GM21723 (cell line): ENCODE measurements around the gene YAF2.
"Not testable (repeated sequence)": the region's sequence is repeated elsewhere in the genome, so short reads cannot be mapped to it uniquely, and the experiment has no call there.

Experiments used
- ATAC-seq: cut with Tn5 transposase; IDR thresholded peaks from one replicate; pipeline ENCODE4 v1.9.1; 2021; ENCODE audit warnings: mild to moderate bottlenecking, moderate library complexity; ENCODE audit not compliant: unreplicated experiment

Gene YAF2

DNA sequence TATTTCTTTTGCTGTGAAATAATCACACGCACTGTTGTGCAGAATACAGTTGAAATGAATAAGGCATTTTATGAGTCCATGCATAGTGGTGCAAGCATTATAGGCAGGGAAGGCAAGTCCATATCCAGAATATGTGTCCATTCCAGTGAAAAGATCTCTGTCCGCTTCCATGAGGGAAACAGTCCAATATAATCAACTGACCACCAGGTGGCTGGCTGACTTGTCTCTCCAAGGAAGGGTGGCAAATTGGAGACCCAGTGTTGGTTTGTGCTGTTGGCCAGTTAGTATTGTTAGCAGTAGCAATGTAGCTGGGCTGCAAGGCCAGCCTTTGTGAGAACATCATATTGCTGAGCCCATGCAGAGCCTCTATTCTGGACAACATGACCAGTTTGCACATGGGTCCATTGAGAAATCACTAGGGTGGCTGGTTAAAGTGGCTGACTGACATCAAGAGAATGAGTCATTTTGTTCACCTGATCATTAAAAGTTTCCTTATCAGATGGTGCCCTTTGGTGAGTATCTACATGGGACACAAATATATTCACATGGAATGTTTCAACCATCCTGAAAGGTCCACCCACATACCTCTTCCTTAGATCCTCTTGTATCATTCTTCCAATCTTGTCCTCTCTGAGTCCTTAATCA, 17.3 kb upstream of the YAF2 start:
- ATAC-seq: no peak

- not testable (repeated sequence) for ATAC-seq
Observed at GRCh38 chr12:42252645-42253044, 14.6 kb upstream of the YAF2 start.

DNA sequence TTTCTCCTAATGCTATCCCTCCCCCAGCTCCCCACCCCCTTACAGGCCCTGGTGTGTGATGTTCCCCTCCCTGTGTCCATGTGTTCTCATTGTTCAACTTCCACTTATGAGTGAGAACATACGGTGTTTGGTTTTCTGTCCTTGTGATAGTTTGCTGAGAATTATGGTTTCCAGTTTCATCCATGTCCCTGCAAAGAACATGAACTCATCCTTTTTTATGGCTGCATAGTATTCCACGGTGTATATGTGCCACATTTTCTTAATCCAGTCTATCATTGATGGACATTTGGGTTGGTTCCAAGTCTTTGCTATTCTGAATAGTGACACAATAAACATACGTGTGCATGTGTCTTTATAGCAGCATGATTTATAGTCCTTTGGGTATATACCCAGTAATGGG, 11.0 kb upstream of the YAF2 start:
- ATAC-seq: not testable (repeated sequence)

GRCh38 chr12:42240131-42240750, 2.2 kb upstream of the YAF2 start:
- no peak for ATAC-seq

- ATAC-seq: peak; percentile 36
Observed at GRCh38 chr12:42237853-42238239, 202 bp downstream of the YAF2 start.

DNA sequence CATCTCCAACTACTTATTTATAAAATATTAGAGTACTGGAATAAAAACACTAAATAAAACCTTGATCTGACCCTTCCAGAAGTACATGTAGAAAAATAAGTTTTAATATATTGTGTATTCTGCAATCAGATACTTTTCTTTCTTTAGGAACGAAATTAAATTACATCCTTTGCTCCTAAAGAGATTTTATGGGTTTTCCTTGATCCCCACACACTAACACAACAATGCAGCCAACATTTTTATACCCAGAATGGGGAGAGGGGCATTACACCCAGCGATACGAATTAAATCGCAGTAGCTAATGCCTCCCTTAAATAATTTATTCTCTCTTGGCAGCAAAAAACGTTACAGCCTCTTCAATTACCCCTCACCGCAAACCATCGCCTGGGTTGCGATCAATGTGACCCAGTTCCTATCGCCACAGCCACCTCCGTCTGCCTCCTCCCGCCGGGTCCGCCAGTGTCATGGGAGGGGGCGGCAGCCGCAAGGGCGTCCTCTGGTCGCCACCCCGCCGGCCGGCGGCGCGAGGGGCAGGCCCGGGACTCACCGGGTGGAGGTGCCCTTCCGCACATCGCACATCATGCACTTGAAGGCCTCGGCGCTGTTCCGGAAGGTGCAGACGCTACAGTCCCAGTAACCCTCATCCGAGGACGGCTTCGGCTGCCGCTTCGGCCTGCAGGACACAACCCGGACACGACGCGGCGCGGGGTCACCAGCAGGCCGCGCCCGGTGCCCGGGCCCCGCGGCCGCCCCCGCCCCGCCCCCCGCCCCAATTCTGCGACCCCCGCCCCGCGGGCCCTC, 796 bp downstream of the YAF2 start:
- peak; percentile 80 for ATAC-seq

DNA sequence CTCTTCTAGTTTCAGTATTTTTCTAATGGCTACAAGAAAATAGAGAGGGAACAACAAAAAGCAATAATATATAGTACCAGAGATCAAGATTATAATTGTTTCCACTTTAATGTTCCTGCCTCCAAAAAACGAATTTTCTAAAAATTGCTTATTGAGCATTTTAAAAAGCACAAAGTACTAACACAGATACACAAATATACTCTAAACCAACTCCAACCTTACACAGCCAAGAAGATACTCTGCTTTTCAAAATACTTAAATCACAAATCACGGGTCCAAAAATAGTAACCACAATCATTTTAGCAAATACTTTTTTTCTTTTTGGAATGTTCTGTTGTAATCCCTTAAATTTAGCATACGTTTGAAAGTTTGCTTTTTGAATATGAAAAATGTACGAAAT, 2.0 kb downstream of the YAF2 start:
- ATAC-seq: no peak

DNA sequence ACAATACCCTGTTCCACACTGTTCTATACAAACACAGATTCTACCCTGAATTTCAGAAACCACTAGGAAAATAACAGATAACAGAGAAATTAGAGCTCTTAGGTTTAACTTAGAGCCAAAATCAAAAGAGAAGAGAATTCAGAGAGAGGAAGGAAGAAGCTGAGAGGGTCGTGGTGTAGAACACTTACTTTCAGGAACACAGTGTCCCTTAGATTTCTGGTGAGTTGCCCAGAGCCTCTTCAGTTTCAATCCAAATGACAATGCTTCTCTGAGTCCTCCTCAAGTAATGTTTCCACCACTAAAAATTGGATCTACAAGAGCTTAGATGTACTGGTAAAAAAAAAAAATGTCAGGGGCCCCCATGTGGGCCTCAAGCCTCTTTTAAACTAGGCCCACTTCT, 2.6 kb downstream of the YAF2 start:
- no peak for ATAC-seq

- ATAC-seq: no peak
Observed at GRCh38 chr12:42234970-42235369, 3.1 kb downstream of the YAF2 start.

GRCh38 chr12:42227525-42227924, 10.5 kb downstream of the YAF2 start:
- ATAC-seq: not testable (repeated sequence)

GRCh38 chr12:42224501-42224900, 13.5 kb downstream of the YAF2 start:
- not testable (repeated sequence) for ATAC-seq

GRCh38 chr12:42222724-42223123, 15.3 kb downstream of the YAF2 start:
- no peak for ATAC-seq

DNA sequence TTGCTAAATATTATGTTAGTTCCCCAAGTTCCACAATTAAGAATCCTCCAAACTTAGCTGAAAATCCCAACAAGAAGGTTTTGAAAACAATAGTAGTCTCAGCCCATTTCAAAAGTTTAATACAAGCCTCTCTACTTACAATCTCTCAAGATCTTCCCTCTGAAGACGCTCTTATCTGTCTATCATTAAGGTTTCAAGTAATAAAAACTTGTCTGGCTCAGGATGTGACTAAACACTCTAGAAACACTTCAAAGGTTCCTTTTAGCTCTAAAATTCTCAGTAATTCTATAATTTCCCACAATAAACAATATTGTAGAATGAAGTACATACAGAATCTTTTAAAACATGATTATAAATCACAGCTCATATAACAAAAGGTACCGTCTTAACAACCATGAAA, 16.3 kb downstream of the YAF2 start:
- ATAC-seq: no peak

- ATAC-seq: no peak
Observed at GRCh38 chr12:42217656-42218055, 20.4 kb downstream of the YAF2 start.

GRCh38 chr12:42216737-42217136, 21.3 kb downstream of the YAF2 start:
- no peak for ATAC-seq

DNA sequence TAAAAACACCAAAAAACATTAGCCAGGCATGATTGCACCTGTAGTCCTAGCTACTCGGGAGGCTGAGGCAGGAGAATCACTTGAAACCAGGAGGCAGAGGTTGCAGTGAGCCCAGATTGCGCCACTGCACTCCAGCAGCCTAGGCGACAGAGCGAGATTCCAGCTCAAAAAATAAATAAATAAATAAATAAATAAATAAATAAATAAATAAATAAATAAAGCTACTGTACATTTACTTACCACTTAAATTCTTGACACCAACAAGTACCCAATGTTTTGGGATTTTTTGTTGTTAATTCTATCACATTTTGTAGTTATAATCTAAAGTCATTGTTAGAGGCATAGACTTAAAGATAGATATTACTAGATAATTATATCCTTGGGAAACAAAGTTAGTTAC, 22.3 kb downstream of the YAF2 start:
- ATAC-seq: not testable (repeated sequence)

DNA sequence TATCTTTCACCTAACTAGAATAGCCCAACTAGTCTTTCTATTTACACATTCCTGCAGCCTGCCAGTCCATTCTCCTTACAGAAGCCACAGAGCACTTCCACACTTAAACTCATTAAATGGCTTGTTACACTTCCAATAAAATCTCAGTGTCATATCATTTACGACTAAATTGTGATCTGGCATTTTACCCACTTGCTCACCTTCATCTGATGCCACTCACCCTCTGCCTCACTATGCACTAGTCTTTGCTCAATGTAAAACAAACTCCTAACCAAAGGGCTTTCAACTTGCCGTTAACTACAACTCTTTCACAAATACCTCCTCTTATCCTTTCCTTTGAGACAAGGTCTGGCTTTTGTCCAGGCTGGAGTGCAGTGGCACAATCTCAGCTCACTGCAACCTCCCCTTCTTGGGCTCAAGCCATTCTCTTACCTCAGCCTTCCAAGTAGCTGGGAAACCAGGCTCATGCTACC, 24.1 kb downstream of the YAF2 start:
- no peak for ATAC-seq

DNA sequence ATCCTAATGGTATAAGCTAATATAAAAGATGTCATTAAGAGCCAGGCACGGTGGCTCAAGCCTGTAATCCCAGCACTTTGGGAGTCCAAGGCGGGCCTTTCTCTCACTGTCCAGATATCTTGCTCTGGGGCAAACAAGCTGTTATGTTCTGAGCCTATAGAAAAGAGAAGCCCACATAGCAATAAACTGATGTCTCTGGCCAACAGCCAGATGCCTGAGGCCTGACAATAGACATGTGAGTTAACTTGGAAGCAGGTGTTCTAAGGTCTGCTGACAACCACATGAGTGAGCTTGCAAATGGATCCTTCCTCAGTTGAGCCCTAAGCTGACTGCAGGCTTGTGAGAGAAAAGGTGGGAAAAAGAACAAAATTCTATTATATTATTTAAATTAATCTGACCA, 25.0 kb downstream of the YAF2 start:
- ATAC-seq: no peak

DNA sequence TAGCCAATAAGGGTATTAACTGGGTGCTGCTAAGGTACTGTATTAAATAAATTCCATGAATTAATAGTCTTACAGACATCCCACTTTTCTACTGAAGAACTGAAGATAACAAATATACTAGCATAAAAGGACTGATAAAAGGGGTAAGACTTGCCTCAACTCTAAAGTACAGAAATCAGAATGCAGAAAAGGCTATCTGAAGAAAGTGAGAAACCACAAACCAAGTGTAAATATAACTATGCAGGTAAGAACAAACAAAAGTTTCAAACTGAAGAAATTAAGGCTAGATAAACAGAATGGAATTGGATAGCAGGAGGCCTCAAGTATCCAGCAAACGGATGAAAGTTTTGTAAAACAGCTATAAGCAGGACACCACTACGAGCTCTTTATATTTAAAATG, 29.5 kb downstream of the YAF2 start:
- ATAC-seq: peak; percentile 73

GRCh38 chr12:42204819-42205218, 33.2 kb downstream of the YAF2 start:
- no peak for ATAC-seq

DNA sequence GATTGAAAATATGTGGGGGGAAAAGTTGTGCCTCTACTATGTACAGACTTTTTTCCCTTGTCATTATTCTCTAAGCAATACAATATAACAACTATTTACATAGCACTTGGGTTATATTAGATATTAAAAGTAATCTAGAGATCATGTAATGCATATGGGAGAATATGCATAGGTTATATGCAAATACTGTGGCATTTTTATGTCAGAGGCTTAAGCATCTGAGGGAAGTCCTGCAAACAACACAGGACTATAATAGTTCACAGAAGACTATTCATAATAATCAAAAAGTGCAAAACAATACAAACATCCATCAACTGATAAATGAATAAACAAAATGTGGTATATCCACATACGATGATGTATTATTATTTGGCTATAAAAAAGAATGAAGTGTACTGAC, 33.7 kb downstream of the YAF2 start:
- no peak for ATAC-seq

DNA sequence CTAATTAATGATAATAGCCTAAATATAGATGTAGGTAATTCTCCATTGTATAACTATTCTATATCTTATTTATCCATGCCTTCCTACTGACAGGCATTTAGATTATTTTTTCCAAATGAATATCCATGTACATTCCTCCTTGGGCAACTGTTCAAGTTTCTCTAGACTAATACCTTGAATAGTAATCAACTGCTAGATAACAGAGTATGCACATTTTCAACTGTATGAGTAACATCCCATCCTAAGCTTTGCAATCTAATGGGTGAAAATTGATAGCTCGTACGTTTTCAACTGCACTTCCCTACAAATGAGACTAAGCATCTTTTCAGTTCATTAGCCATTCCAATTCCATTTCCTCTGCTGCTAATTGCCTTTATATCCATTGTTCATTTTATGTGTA, 37.0 kb downstream of the YAF2 start:
- no peak for ATAC-seq
